GM12878 (cell line): ENCODE results near the gene FBXO8. TPM values are rescaled to one million over a fixed set of nuclear protein-coding genes. Genes with fewer than 3 reads are reported as not detected.

Experiments
- ATF7 ChIP-seq: fragments of 450-650 bp; IDR thresholded peaks from 2 replicates; pipeline ENCODE4 v1.6.1; 2016; ENCODE audit warnings: low read depth, mild to moderate bottlenecking
- FOXK2 ChIP-seq: fragments of 450-650 bp; IDR thresholded peaks from 2 replicates; pipeline ENCODE4 v1.6.1; 2017; ENCODE audit warnings: mild to moderate bottlenecking, moderate library complexity
- HCFC1 ChIP-seq: fragments of 150-350 bp; IDR thresholded peaks from 2 replicates; pipeline ENCODE4 v1.6.1; 2014; ENCODE audit warnings: low read length
- MTA2 ChIP-seq: fragments of 450-650 bp; IDR thresholded peaks from 2 replicates; pipeline ENCODE4 v1.6.1; 2016; ENCODE audit warnings: low read depth, mild to moderate bottlenecking, moderate library complexity
- POLR2A ChIP-seq: IDR thresholded peaks from 2 replicates; pipeline ENCODE4 v1.6.1; 2011; ENCODE audit warnings: low read depth, mild to moderate bottlenecking, low read length
- RUNX3 ChIP-seq: IDR thresholded peaks from 2 replicates; pipeline ENCODE4 v1.6.1; 2012; ENCODE audit warnings: low read length, inconsistent platforms
- TCF3 ChIP-seq: IDR thresholded peaks from 2 replicates; pipeline ENCODE4 v1.6.1; 2012; ENCODE audit warnings: low read depth, mild to moderate bottlenecking, low read length, borderline replicate concordance; ENCODE audit not compliant: insufficient read depth
- YY1 ChIP-seq: IDR thresholded peaks from 2 replicates; pipeline ENCODE4 v1.6.1; 2011; ENCODE audit warnings: low read depth, mild to moderate bottlenecking, low read length
- ZNF274 ChIP-seq: IDR thresholded peaks from one replicate; pipeline ENCODE4 v1.8.0; 2011; ENCODE audit not compliant: insufficient read length, insufficient read depth
- polyA plus RNA-seq, 11 experiments: library from polyadenylated mRNA; depleted of rRNA in 4 of 11; unstranded in 6 of 11; stranded (reverse) in 5 of 11; fragments of >200 nt; fragmentation: Nextera tagmentation in 4 of 11; fragmentation: Illumina TruSeq in 1 of 11; extraction: Ambion mirVana in 4 of 11; extraction: Trizol in 1 of 11; gene quantifications; 1 replicate in 1 of 11; 2 replicates in 10 of 11; pipeline versions ENCODE4 v1.2.1 to v1.2.3, GENCODE V29; 2011 to 2016; ENCODE audit warnings: inconsistent platforms in 2 of 11, missing spikeins in 2 of 11, low read depth in 1 of 11
- total RNA-seq, 4 experiments: library from RNA; depleted of rRNA in 3 of 4; stranded (reverse); fragments of >200 nt in 3 of 4; fragmentation: Illumina TruSeq in 1 of 4; extraction: Trizol in 1 of 4; gene quantifications; 2 replicates each; pipeline versions ENCODE4 v1.2.1 to v1.2.3, GENCODE V29; 2013 to 2021
- TF ChIP-seq, protein P1 (sequence below): IDR thresholded peaks from 2 replicates; pipeline ENCODE4 v1.6.1; 2012; ENCODE audit warnings: low read depth, low read length, improper control_type of control experiment
- TF ChIP-seq, protein P2 (sequence below): IDR thresholded peaks from 2 replicates; pipeline ENCODE4 v1.6.1; 2012; ENCODE audit warnings: low read length, inconsistent platforms
- TF ChIP-seq, protein P3 (sequence below): fragments of 150-350 bp; IDR thresholded peaks from 2 replicates; pipeline ENCODE4 v1.6.1; 2016; ENCODE audit warnings: low read depth, low read length
- TF ChIP-seq, protein P4 (sequence below): IDR thresholded peaks from 2 replicates; pipeline ENCODE4 v1.6.1; 2011; ENCODE audit warnings: low read depth, mild to moderate bottlenecking, low read length, moderate library complexity, borderline replicate concordance; ENCODE audit errors: extremely low read depth
- TF ChIP-seq, protein P5 (sequence below): fragments of 450-650 bp; IDR thresholded peaks from 2 replicates; pipeline ENCODE4 v1.6.1; 2017; ENCODE audit warnings: mild to moderate bottlenecking

Gene FBXO8
- total and polyA plus RNA-seq, 10 of the 15 experiments (the other 5 are each of a cell fraction or from before 2014, with no cell fraction given) = 11.3 to 38.1 (median 16.8) TPM

DNA sequence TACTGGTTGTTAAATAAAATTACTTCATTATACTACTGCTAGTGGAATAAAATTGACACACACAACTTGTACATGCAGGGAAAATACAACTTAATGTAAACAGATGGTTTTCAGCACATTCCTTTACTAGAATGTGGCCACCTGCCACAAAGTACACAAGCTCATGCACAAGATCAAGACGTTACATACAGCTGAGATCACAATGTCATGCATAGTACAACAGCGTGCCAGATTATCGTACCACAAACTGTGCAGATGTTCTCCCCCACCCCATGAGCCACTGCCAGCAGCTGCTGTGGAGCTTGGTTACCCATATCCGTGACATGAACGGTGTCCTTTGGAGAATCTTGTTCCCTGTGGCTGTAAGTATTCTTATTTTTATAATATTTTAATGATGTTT, 27.7 kb downstream of the FBXO8 start (continued):
- TF ChIP-seq, protein P1, sequence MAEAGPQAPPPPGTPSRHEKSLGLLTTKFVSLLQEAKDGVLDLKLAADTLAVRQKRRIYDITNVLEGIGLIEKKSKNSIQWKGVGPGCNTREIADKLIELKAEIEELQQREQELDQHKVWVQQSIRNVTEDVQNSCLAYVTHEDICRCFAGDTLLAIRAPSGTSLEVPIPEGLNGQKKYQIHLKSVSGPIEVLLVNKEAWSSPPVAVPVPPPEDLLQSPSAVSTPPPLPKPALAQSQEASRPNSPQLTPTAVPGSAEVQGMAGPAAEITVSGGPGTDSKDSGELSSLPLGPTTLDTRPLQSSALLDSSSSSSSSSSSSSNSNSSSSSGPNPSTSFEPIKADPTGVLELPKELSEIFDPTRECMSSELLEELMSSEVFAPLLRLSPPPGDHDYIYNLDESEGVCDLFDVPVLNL = no peak
- TF ChIP-seq ZNF274 (no peak), YY1 (no peak), FOXK2 (no peak), TCF3 (no peak), ATF7 (no peak), MTA2 (no peak), RUNX3 (no peak), HCFC1 (no peak), POLR2A (no peak)
- TF ChIP-seq, protein P2, sequence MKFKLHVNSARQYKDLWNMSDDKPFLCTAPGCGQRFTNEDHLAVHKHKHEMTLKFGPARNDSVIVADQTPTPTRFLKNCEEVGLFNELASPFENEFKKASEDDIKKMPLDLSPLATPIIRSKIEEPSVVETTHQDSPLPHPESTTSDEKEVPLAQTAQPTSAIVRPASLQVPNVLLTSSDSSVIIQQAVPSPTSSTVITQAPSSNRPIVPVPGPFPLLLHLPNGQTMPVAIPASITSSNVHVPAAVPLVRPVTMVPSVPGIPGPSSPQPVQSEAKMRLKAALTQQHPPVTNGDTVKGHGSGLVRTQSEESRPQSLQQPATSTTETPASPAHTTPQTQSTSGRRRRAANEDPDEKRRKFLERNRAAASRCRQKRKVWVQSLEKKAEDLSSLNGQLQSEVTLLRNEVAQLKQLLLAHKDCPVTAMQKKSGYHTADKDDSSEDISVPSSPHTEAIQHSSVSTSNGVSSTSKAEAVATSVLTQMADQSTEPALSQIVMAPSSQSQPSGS = no peak
- TF ChIP-seq, protein P3, sequence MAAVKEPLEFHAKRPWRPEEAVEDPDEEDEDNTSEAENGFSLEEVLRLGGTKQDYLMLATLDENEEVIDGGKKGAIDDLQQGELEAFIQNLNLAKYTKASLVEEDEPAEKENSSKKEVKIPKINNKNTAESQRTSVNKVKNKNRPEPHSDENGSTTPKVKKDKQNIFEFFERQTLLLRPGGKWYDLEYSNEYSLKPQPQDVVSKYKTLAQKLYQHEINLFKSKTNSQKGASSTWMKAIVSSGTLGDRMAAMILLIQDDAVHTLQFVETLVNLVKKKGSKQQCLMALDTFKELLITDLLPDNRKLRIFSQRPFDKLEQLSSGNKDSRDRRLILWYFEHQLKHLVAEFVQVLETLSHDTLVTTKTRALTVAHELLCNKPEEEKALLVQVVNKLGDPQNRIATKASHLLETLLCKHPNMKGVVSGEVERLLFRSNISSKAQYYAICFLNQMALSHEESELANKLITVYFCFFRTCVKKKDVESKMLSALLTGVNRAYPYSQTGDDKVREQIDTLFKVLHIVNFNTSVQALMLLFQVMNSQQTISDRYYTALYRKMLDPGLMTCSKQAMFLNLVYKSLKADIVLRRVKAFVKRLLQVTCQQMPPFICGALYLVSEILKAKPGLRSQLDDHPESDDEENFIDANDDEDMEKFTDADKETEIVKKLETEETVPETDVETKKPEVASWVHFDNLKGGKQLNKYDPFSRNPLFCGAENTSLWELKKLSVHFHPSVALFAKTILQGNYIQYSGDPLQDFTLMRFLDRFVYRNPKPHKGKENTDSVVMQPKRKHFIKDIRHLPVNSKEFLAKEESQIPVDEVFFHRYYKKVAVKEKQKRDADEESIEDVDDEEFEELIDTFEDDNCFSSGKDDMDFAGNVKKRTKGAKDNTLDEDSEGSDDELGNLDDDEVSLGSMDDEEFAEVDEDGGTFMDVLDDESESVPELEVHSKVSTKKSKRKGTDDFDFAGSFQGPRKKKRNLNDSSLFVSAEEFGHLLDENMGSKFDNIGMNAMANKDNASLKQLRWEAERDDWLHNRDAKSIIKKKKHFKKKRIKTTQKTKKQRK = no peak
- TF ChIP-seq, protein P4, sequence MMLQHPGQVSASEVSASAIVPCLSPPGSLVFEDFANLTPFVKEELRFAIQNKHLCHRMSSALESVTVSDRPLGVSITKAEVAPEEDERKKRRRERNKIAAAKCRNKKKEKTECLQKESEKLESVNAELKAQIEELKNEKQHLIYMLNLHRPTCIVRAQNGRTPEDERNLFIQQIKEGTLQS = no peak
- TF ChIP-seq, protein P5, sequence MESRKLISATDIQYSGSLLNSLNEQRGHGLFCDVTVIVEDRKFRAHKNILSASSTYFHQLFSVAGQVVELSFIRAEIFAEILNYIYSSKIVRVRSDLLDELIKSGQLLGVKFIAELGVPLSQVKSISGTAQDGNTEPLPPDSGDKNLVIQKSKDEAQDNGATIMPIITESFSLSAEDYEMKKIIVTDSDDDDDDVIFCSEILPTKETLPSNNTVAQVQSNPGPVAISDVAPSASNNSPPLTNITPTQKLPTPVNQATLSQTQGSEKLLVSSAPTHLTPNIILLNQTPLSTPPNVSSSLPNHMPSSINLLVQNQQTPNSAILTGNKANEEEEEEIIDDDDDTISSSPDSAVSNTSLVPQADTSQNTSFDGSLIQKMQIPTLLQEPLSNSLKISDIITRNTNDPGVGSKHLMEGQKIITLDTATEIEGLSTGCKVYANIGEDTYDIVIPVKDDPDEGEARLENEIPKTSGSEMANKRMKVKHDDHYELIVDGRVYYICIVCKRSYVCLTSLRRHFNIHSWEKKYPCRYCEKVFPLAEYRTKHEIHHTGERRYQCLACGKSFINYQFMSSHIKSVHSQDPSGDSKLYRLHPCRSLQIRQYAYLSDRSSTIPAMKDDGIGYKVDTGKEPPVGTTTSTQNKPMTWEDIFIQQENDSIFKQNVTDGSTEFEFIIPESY = no peak
